Mesenchymal stem cell (in vitro differentiated cells and primary cell): Measurements from ENCODE around the gene DIP2C.

Experiments used
- DNase-seq: peaks from one replicate; pipeline ENCODE4 v3.0.0-alpha.2; 2013
- H2AFZ ChIP-seq: one replicate; pipeline ENCODE4 v1.6.1; 2013; ENCODE audit warnings: low read depth, mild to moderate bottlenecking, control low read depth, inconsistent platforms, low read length, moderate library complexity
- H2AK5ac ChIP-seq: 2 replicates; pipeline ENCODE4 v1.6.1; 2013; ENCODE audit warnings: low read length, moderate library complexity, mild to moderate bottlenecking, inconsistent platforms; ENCODE audit not compliant: severe bottlenecking
- H2BK120ac ChIP-seq: one replicate; pipeline ENCODE4 v1.6.1; 2013; ENCODE audit warnings: low read depth, mild to moderate bottlenecking, inconsistent platforms, low read length, moderate library complexity
- H2BK12ac ChIP-seq, 2 experiments: one replicate each; pipeline ENCODE4 v1.6.1; 2013; ENCODE audit warnings: inconsistent platforms in 2 of 2, low read length in 2 of 2, mild to moderate bottlenecking in 2 of 2, moderate library complexity in 2 of 2, control low read depth in 1 of 2
- H2BK15ac ChIP-seq: one replicate; pipeline ENCODE4 v1.6.1; 2013; ENCODE audit warnings: mild to moderate bottlenecking, low read depth, inconsistent platforms; ENCODE audit not compliant: poor library complexity, severe bottlenecking
- H2BK5ac ChIP-seq: 2 replicates; pipeline ENCODE4 v1.6.1; 2013; ENCODE audit warnings: low read depth, mild to moderate bottlenecking, low read length, control low read depth, inconsistent platforms; ENCODE audit not compliant: poor library complexity, severe bottlenecking
- H3K14ac ChIP-seq, 2 experiments: one replicate each; pipeline ENCODE4 v1.6.1; 2013; ENCODE audit warnings: inconsistent platforms in 2 of 2, low read length in 2 of 2, control low read depth in 1 of 2, mild to moderate bottlenecking in 1 of 2, moderate library complexity in 1 of 2
- H3K18ac ChIP-seq, 2 experiments: one replicate each; pipeline ENCODE4 v1.6.1; 2013; ENCODE audit warnings: inconsistent platforms in 2 of 2, low read length in 2 of 2, control low read depth in 1 of 2, low read depth in 1 of 2, mild to moderate bottlenecking in 1 of 2
- H3K23ac ChIP-seq, 2 experiments: one replicate each; pipeline ENCODE4 v1.6.1; 2013; ENCODE audit warnings: inconsistent platforms in 2 of 2, low read length in 2 of 2, mild to moderate bottlenecking in 2 of 2, moderate library complexity in 2 of 2, control low read depth in 1 of 2
- H3K27ac ChIP-seq: 2 replicates; pipeline ENCODE4 v1.5.1; 2013; ENCODE audit warnings: mild to moderate bottlenecking, moderate library complexity, low read length, control low read depth, inconsistent platforms; ENCODE audit not compliant: poor library complexity, severe bottlenecking
- H3K27me3 ChIP-seq, 2 experiments: 2 replicates each; pipeline versions ENCODE4 v1.6.1 to v1.7.0; 2013; ENCODE audit warnings: low read length in 2 of 2, mild to moderate bottlenecking in 2 of 2, moderate library complexity in 2 of 2, control low read depth in 1 of 2, inconsistent platforms in 1 of 2; ENCODE audit not compliant: control insufficient read depth in 1 of 2, insufficient read depth in 1 of 2
- H3K36me3 ChIP-seq, 2 experiments: 2 replicates each; pipeline versions ENCODE4 v1.6.1 to v1.7.0; 2013; ENCODE audit warnings: low read length in 2 of 2, control low read depth in 1 of 2, inconsistent platforms in 1 of 2, low read depth in 1 of 2, mild to moderate bottlenecking in 1 of 2; ENCODE audit not compliant: insufficient read depth in 2 of 2, control insufficient read depth in 1 of 2
- H3K4ac ChIP-seq, 2 experiments: one replicate each; pipeline ENCODE4 v1.6.1; 2013; ENCODE audit warnings: inconsistent platforms in 2 of 2, low read length in 2 of 2, mild to moderate bottlenecking in 2 of 2, moderate library complexity in 2 of 2, control low read depth in 1 of 2, low read depth in 1 of 2
- H3K4me1 ChIP-seq: 2 replicates; pipeline ENCODE4 v1.6.1; 2013; ENCODE audit warnings: low read depth, low read length, control low read depth; ENCODE audit not compliant: control insufficient read depth, insufficient read depth
- H3K4me2 ChIP-seq: 2 replicates; pipeline ENCODE4 v1.6.1; 2013; ENCODE audit warnings: low read length, mild to moderate bottlenecking, inconsistent platforms; ENCODE audit not compliant: poor library complexity, severe bottlenecking
- H3K4me3 ChIP-seq, 2 experiments: 2 replicates each; pipeline versions ENCODE4 v1.5.1 to v1.7.0; 2013; ENCODE audit warnings: low read length in 2 of 2, mild to moderate bottlenecking in 2 of 2, control low read depth in 1 of 2, low read depth in 1 of 2; ENCODE audit not compliant: insufficient read depth in 1 of 2
- H3K79me1 ChIP-seq: replicated peaks from 2 replicates; pipeline ENCODE4 v1.6.1; 2013; ENCODE audit warnings: mild to moderate bottlenecking, control low read depth, low read length, inconsistent platforms; ENCODE audit not compliant: poor library complexity, severe bottlenecking
- H3K9ac ChIP-seq: 2 replicates; pipeline ENCODE4 v1.7.0; 2013; ENCODE audit warnings: mild to moderate bottlenecking, low read length, moderate library complexity
- H3K9me3 ChIP-seq: 2 replicates; pipeline ENCODE4 v1.7.0; 2013; ENCODE audit warnings: mild to moderate bottlenecking, low read length; ENCODE audit not compliant: control insufficient read depth
- H4K8ac ChIP-seq: one replicate; pipeline ENCODE4 v1.6.1; 2013; ENCODE audit warnings: inconsistent platforms, mild to moderate bottlenecking, low read length, moderate library complexity
- H4K91ac ChIP-seq: one replicate; pipeline ENCODE4 v1.6.1; 2013; ENCODE audit warnings: mild to moderate bottlenecking, low read length, inconsistent platforms
- WGBS: methylation state at CpG from one replicate; pipeline ENCODE4 v1.1.7; 2013; ENCODE audit warnings: mixed read lengths; 5-methylcytosine and 5-hydroxymethylcytosine counted together

DIP2C gene

GRCh38 chr10:504121-504611, 185.3 kb downstream of the DIP2C start:
- DNase-seq = no peak
- 94% methylated on average over 17 of the region's 17 CpGs for WGBS
- H2AFZ ChIP-seq = no peak overlapping the region

GRCh38 chr10:501596-501995, 187.9 kb downstream of the DIP2C start:
- Histone ChIP-seq H3K27ac (no peak overlapping the region), H2BK120ac (no peak overlapping the region), H3K36me3 (peaks cover 11 to 17% of the 10 kb centered on the region in 2 experiments), H3K9ac (no peak overlapping the region), H3K4me1 (peaks cover 7% of the 10 kb centered on the region), H2BK12ac (no peak overlapping the region), H3K14ac (no peak overlapping the region), H3K18ac (no peak overlapping the region), H4K8ac (no peak overlapping the region), H3K27me3 (no peaks in the 10 kb centered on the region), H2BK5ac (no peak overlapping the region), H2AFZ (no peak overlapping the region), H2AK5ac (no peak overlapping the region), H2BK15ac (no peak overlapping the region), H3K9me3 (no peaks in the 10 kb centered on the region), H3K79me1 (peaks cover 62% of the 10 kb centered on the region), H3K4me3 (no peak overlapping the region), H3K4ac (no peak overlapping the region), H3K4me2 (no peak overlapping the region), H4K91ac (no peak overlapping the region), H3K23ac (no peak overlapping the region)
- DNase-seq = no peak
- 94% methylated on average over 8 of the region's 8 CpGs for WGBS

More at GRCh38 chr10:504121-504611, 185.3 kb downstream of the DIP2C start:
- Histone ChIP-seq H3K36me3 (peaks cover 27 to 29% of the 10 kb centered on the region in 2 experiments), H3K27ac (no peak overlapping the region), H4K91ac (no peak overlapping the region), H2BK15ac (no peak overlapping the region), H2BK12ac (no peak overlapping the region), H4K8ac (no peak overlapping the region), H3K18ac (no peak overlapping the region), H3K4me3 (no peak overlapping the region), H3K14ac (no peak overlapping the region), H3K23ac (no peak overlapping the region), H3K79me1 (peaks cover 70% of the 10 kb centered on the region), H2BK120ac (no peak overlapping the region), H3K4ac (no peak overlapping the region), H3K27me3 (no peaks in the 10 kb centered on the region), H3K4me1 (peaks cover 4% of the 10 kb centered on the region), H3K9me3 (no peaks in the 10 kb centered on the region), H3K4me2 (no peak overlapping the region), H2AK5ac (no peak overlapping the region), H3K9ac (no peak overlapping the region), H2BK5ac (no peak overlapping the region)

GRCh38 chr10:500876-501275, 188.6 kb downstream of the DIP2C start:
- DNase-seq = no peak
- no peak overlapping the region for H2BK15ac ChIP-seq
- H4K91ac ChIP-seq = no peak overlapping the region
- peaks cover 62% of the 10 kb centered on the region for H3K79me1 ChIP-seq
- no peak overlapping the region for H2BK5ac ChIP-seq
- no peak overlapping the region for H4K8ac ChIP-seq
- H3K9me3 ChIP-seq = no peaks in the 10 kb centered on the region
- H2BK120ac ChIP-seq = no peak overlapping the region
- H3K9ac ChIP-seq = peak overlapping the region; percentile 46
- peaks cover 7% of the 10 kb centered on the region for H3K4me1 ChIP-seq
- H3K18ac ChIP-seq = no peak overlapping the region
- no peak overlapping the region for H2AK5ac ChIP-seq
- H3K4ac ChIP-seq = no peak overlapping the region
- no peak overlapping the region for H3K14ac ChIP-seq
- no peak overlapping the region for H2BK12ac ChIP-seq
- no peak overlapping the region for H3K4me3 ChIP-seq
- peaks cover 4 to 10% of the 10 kb centered on the region in 2 experiments for H3K36me3 ChIP-seq
- 89% methylated on average over 2 of the region's 2 CpGs for WGBS
- H3K23ac ChIP-seq = no peak overlapping the region
- H2AFZ ChIP-seq = no peak overlapping the region
- no peak overlapping the region for H3K27ac ChIP-seq
- H3K4me2 ChIP-seq = no peak overlapping the region
- no peaks in the 10 kb centered on the region for H3K27me3 ChIP-seq

GRCh38 chr10:499991-500390, 189.5 kb downstream of the DIP2C start:
- WGBS = 87% methylated on average over 4 of the region's 4 CpGs
- H3K27ac ChIP-seq = no peak overlapping the region
- no peak overlapping the region for H2AFZ ChIP-seq
- H2BK15ac ChIP-seq = no peak overlapping the region
- no peak overlapping the region for H2AK5ac ChIP-seq
- no peak overlapping the region for H2BK5ac ChIP-seq
- peak overlapping the region in 1 of 2 experiments; percentile 75 for H3K14ac ChIP-seq
- peaks cover 4 to 9% of the 10 kb centered on the region in 2 experiments for H3K36me3 ChIP-seq
- H4K8ac ChIP-seq = no peak overlapping the region
- no peak overlapping the region for H3K9ac ChIP-seq
- no peak overlapping the region for H3K4ac ChIP-seq
- no peak overlapping the region for H3K4me3 ChIP-seq
- no peak overlapping the region for H3K23ac ChIP-seq
- no peak overlapping the region for H4K91ac ChIP-seq
- H3K4me1 ChIP-seq = peaks cover 5% of the 10 kb centered on the region
- no peak overlapping the region for H2BK120ac ChIP-seq
- H2BK12ac ChIP-seq = no peak overlapping the region
- no peaks in the 10 kb centered on the region for H3K27me3 ChIP-seq
- no peak overlapping the region for H3K18ac ChIP-seq
- no peak overlapping the region for H3K4me2 ChIP-seq
- H3K9me3 ChIP-seq = no peaks in the 10 kb centered on the region
- no peak for DNase-seq
- peaks cover 59% of the 10 kb centered on the region for H3K79me1 ChIP-seq
